ENCODE data around the gene SRMS.

DNA sequence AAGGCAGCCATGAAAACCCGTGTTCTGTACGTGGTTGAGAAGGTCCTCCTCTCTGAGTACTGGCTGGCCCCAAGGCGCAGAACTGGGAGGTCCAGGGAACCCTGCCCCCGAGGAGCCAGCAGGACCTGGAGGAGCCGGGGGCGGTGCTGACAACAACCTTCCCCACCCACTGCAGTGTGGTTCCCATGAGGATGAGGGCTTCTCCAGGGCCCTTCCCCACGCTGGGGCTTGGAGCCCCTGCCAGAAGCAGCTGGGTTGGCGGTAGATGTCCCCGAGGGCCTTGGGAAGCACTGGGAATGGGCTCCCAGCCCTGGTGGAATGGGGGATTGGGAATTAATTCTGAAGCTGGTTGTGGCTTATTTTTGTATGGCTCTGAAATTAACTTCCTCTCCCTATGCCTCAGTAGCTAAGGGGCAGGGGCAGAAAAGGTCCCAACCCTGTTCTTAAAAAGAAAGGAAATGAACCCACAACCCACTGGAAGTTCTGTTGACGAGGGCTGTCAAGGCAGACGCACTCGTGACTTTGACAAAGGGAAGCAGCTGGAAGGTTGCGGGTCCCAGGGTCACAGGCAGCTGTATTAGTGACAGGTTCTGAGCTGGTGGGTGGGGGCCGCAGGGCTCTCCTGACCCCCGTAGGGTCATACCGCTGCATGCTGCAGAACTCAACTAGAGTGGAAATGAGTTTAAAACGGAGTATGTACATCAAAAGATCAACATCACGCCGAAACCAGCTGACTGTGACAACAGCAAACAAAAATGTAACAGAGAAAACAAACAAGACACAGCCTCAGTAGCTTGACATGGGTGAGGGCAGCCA lies 40.4 kb upstream of the SRMS start:
- TF ChIP-seq, protein P1, sequence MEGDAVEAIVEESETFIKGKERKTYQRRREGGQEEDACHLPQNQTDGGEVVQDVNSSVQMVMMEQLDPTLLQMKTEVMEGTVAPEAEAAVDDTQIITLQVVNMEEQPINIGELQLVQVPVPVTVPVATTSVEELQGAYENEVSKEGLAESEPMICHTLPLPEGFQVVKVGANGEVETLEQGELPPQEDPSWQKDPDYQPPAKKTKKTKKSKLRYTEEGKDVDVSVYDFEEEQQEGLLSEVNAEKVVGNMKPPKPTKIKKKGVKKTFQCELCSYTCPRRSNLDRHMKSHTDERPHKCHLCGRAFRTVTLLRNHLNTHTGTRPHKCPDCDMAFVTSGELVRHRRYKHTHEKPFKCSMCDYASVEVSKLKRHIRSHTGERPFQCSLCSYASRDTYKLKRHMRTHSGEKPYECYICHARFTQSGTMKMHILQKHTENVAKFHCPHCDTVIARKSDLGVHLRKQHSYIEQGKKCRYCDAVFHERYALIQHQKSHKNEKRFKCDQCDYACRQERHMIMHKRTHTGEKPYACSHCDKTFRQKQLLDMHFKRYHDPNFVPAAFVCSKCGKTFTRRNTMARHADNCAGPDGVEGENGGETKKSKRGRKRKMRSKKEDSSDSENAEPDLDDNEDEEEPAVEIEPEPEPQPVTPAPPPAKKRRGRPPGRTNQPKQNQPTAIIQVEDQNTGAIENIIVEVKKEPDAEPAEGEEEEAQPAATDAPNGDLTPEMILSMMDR (conservative IDR thresholded peaks at IDR 0.05; ENCODE audit: low read length): no peak
- no peak for TF ChIP-seq EZH2phosphoT487 (IDR thresholded peaks at IDR 0.05; ENCODE audit: borderline replicate concordance, low read depth, low read length)

Data from OCI-LY7 (cell line).